NCI-H2196 (cell line): ENCODE measurements around the gene SLFN12L.
"Not testable (repeated sequence)": the region's sequence is repeated elsewhere in the genome, so short reads cannot be mapped to it uniquely, and the experiment has no call there.

ENCODE experiments used
- DNase-seq: peaks from one replicate; lab custom pipeline; 2025; ENCODE audit not compliant: unreplicated experiment; lab: John Stamatoyannopoulos, UW

The SLFN12L gene

DNA sequence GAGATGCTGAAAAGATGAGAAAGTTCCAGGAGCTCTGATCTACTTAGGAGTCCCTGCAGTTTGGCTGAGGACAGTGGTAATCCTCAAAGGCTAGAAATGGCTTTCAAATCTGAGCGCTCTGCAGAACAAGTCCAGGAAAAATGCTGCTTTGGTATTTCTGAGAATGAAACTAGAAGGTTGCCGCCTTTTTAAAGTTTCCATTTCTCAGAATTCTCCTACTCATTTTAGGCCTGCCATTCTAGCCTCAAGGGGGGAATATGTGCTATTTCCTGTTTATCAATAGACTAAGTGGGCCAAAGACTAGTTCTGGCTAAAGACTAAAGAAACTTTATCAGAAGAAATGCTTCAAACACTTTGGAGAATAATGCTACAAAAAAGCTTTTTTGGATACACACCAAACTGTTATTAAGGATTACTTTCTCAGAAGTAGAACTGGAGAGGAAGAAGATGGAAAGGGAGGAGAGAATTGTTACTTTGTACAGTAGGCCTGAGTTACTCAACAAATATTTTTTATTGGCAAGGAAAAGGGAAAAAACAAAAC lies at the start of gene SLFN12L:
TSS of gene SLFN12L (minus strand) at position 78 of the 541 bp plus-strand sequence. CDS start 15,314 bp downstream, outside the sequence.
- no peak for DNase-seq

DNA sequence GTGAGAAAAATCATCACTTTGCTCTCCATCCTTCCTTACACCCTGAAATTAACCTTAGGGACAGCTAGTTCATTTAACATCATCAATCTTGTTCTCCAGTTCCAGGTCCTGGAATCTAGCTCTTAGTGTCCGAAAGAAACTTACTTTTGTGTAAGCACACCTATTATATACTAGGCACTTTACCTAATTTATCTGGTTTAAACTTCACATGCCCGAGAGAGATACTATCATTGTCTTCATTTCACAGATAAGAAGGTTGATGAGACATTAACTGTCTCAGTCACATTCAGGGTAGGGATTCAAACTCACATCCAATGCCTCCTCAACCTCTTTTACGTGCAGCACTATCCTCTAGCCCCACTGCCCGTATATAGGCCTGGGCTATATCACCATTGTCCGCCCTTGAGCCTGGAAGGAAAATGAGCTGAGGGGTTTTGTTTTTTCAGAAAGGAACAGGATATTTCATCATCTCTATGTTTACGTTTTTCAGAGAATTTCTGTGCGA lies 49.1 kb upstream of the SLFN12L start:
- no peak for DNase-seq

DNA sequence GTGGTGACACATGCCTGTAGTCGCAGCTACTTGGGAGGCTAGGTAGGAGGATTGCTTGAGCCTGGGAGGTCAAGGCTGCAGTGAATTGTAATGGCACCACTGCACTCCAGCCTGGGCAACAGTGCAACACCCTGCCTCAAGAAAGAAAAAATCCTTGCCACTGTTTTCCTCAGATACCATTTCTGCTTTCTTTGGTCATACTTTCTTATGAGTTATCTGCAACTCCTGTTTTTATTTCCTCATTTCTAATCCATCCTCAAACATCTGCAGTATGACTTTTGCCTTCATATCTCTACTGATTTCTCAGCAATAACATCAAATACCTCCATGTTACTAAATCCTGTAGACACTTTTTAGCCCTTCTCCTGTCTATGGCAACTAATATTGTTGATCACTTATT lies 46.6 kb upstream of the SLFN12L start:
- DNase-seq, result no peak

DNA sequence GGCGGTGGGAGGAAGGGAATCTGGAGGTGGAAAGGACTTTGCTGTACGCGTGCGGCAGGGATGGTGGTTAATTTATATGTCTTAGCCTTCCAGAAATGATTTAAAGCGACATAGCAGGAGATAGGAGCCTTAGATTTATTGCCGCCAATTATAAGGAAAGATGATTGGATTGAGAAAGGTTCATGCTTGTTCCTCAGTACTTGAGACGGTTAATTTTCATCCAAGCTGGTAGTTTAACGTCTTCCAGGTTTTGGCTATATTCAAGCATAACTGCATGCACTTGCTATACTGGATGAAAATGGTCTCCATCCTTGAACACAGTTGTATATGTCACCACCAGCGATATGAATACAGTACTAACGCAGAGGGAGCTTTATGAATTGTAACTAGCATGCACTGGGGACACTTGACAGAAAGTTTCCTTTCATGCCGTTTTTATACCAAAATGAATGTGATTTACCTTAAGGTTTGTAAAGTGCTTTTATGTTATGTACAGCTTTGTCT lies 41.5 kb upstream of the SLFN12L start:
- no peak for DNase-seq

DNA sequence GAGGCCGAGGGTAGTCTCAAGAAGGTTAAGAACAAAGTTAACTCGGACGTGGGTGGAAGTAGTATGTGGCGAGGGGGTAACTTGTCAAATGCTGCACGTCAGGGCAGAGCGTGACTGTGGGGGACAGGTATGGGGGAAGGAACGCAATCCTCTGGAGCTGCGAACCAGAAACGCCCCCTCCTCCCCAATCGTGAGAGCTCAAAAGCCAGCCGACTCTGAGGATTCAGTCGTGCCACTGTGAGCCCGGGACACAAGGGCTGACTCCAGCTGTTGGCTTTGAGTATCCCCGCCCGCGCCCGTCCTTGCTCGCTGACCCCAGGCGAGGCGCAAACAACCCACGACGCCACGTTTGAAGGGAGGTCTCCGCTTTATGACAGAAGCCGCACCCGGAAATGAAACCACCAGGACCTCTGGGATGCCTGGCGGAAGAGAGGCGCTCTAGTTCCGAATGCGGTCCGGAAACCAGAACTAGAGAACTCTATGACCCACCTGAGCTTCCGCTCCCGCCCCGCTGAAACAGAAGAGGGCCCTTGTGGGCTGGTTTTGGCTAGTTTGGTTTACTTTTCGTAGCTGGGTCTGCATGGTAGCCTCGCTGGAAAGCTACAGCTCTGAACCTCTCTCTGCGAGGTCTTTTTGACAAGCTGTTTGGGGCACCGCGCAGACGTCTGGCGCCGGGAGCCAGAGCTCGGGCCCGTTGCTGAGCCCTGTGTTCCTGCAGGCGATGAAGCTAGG lies 40.9 kb upstream of the SLFN12L start, which contains the start of gene PEX12:
TSS of gene PEX12 (minus strand) at position 375 of the 732 bp plus-strand sequence. CDS start 550 bp downstream, outside the sequence.
- DNase-seq, result peak; percentile 55

DNA sequence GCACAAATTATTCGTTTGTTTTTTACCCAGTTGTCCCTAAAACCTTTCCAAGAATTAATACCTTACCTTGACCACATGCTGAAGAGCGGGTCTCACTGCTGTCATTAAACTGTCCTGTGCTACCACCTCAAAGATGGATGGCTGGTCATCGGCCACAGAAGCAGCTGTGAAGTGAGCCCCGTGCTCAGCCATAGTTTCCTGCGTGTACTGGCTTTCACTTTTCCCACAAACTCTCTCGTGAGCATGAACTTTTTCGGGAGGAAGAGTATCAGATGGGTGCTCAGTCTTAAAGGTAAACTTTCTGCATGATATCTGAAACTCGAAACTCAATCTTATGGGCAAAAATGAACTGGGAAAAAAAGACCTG lies 40.3 kb upstream of the SLFN12L start:
- no peak for DNase-seq

DNA sequence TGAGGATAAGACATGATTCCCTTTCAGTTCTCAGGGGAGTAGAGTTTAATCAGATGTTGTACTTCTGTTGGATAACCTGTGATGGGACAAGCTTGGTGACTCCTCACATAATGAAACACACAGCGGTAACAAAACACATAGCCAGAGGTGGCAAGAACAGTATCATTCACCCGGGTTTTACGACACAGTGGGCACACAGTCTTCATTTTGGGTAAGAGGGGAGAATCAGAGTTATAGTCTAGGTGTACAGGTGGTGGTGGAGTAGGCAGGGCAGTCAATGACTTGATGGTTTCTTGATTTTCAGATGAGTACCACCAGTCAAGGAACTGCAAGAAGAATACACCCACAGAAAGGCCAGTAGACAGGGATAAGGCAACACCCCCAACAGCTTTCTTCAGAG lies 38.3 kb upstream of the SLFN12L start:
- no peak for DNase-seq

DNA sequence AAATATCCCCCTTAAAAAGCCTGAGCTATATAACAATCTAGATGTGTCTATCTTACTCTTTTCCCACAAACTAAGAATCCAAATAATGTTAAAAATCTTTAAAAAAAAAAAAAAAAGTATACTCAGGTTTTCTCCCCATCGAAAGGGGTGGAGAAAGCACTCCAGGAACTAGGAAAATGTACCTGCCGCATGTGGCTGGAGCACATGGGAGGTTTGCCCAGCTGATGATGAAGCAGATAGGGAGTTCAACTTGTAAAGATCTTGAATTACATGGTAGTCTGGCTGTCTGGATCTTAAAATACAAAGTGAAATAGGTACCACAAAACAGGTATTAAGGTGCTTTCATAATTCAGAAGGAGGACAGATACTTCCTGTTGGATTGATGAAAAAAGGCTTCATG lies 31.9 kb upstream of the SLFN12L start:
- no peak for DNase-seq

DNA sequence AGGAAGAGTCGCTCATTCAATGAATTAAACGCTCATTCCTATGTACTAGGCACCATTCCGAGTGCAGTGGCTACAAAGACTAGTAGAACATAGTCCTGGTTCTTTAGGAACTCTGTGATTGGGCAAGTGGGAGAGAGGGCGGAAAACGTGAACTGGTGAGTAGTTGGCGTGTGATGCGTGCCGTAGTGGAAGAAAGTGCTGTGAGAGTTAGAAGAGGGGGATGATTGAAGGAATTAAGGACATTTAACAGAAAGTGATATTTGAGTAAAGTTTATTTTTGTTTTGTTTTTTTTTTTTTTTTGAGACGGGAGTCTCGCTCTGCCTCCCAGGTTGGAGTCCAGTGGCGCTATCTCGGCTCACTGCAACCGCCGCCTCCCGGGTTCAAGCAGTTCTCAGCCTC lies 31.1 kb upstream of the SLFN12L start:
- no peak for DNase-seq

DNA sequence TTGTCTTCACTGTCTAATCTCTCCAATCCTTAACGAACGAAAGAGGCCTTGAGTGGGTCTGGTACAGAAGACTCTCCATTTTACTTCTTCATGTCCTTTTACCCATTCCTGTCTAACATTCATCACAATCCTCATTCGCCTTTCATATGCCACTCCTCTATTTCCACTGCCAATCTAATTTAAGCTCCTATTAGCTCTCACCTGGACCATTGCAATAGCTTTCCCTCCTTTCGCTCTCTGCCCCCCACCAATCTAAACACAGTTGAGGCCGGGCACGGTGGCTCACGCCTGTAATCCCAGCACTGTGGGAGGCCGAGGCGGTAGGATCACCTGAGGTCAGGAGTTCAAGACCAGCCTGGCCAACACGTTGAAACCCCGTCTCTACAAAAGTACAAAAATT lies 29.5 kb upstream of the SLFN12L start:
- no peak for DNase-seq

DNA sequence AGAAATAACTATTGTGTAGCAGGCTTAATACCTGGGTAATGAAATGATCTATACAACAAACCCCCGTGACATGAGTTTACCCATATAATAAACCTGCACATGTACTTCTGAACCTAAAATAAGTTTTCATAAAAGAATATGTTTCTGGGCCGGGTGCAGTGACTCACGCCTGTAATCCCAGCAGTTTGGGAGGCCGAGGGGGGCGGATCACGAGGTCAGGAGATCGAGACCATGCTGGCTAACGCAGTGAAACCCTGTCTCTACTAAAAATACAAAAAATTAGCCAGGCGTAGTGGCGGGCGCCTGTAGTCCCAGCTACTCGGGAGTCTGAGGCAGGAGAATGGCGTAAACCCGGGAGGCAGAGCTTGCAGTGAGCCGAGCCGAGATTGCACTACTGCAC lies 25.7 kb upstream of the SLFN12L start:
- DNase-seq, result not testable (repeated sequence)

DNA sequence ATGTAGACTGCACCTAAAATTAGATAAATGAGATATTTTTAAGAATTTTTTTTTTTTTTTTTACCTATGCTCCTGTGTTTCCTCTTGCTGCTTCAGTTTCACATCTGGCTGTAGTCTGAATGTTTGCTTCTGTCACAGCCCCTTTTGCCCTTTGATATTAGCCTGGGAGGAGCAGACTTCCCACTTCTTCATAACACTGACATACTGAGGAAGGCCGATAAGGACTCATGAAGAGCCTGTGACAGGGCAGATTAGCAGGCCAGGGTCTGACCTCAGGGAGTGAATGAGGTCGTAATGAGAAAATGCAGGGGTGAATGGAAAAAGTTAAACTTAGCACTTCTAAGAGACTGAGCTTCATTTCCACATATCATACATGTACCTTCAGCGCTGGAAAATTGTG lies 23.2 kb upstream of the SLFN12L start, which contains the start of gene SLFN14:
TSS of gene SLFN14 (minus strand) at position 117 of the 400 bp plus-strand sequence. CDS start 2,757 bp downstream, outside the sequence.
- no peak for DNase-seq

DNA sequence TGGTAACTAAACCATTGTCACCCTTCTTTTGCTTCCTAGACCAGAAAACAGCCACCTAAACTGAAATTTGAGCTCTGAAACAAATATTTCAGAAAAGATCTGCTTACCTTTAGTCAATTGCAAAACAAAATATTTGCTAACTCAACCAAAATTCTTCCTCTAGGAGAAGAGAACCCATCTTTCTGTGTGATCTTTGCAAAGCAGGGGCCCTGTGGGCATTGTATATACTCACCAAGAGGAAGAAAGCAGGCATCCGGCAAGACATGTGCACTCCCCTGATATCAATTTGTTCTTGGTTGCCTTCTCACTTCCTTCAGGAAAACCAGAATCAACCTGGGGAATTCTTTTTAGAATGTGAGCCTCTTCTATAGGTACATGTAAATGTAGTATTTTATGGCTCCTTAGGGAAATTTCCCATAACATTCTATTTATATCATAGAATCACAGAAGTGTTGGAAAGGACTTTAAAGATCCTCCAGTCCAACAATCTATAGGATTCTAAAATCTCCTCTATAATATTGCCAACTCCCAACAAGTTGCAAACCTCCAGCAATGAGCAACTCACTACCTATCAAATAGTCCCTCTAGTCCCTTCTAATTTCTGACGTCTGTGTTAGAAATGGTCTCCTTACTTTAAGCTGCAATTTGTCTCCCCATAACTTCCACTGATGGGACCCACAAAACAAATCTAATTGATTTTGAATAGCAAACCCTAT lies 22.2 kb upstream of the SLFN12L start:
- no peak for DNase-seq

DNA sequence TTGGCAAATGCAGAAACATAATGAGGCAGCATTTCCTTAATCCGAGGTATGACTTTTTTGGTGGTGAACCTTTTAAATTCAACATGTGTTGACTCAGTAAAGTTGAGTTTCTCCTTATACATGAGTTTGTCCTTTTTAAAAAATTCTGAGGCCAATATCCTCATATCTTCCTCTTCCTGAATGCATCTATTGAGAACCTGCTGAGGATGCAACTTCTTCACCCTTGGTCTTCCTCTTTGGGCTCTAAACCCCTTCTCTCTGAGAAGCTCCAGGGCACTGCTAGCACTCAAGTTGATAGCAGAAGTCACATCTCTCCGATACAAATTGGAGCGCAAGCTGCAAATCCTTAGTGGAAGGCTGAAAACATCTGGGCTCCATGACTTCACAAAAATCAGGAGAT lies 19.9 kb upstream of the SLFN12L start:
- DNase-seq, result no peak

DNA sequence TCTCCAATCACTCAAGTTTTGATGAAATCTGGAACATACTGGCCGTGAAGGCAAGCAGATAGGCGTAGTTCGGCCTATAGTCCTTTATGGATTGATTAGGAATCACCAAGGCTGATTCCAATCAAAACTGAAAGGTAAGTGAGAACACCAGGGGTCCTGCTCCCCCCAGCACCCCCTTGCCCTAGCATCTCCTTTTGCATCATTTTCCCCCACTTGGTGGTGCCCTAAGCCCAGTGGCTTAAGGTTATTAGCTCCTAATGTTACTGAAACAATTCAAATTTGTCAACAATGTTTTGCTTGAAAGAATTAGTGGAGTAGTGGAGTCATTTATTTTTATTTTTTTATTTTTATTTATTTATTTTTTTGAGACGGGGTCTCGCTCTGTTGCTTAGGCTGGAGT lies 18.2 kb upstream of the SLFN12L start:
- DNase-seq, result no peak

DNA sequence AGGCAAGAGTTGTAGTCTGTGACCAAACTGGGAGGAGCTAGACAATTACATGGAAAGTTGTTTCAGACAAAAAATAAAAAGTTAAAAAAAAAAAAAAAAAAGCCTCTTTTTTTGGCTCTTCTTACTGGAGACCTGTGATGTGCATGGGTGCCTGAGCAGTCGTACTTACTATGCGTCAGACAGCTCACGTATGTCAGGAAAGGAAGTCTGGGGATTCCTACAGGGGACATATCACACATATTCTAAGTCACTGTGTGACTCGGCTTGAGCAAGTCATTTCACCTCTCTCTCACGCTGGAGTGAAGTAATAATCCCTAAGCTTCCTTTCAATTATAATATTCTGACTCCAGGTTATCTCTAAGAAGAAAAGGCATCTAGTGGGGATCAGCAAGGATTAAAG lies 17.2 kb upstream of the SLFN12L start:
- no peak for DNase-seq

DNA sequence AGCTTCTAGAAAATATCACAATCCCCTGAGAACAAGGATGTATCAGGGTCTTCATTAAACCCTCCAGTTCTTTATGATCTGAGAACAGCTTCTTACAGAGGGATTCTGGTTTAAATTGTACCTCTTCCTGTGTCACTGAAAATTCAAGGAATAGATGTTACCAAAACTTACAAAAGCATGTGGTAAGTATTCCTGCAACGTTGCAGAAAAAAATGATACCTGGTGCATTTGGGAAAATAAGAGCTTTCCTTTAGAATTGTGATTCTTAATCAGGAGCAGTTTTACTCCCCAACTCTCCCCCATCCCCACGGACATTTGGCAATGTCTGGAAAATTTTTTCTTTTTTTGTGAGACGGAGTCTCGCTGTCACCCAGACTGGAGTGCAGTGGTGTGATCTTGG lies 15.8 kb upstream of the SLFN12L start:
- no peak for DNase-seq

DNA sequence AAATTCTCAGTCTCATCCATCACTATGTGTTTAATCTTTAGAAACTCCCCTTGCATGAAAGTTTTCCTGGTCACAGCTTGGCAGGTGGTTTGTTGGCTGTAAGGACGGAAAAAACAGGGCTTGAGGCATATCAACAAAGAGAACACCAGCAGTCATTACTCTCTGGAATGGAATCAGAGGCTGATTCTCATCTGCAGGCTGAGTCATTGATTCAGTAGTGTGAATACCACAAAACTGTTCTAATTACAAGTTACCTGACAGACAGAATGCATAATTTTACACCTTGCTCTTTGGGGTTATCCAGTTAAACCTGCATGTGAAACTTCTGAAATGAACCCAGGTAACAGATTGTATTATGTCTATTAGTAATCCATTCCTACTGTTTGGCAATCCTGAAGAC lies 11.5 kb upstream of the SLFN12L start:
- DNase-seq, result no peak

DNA sequence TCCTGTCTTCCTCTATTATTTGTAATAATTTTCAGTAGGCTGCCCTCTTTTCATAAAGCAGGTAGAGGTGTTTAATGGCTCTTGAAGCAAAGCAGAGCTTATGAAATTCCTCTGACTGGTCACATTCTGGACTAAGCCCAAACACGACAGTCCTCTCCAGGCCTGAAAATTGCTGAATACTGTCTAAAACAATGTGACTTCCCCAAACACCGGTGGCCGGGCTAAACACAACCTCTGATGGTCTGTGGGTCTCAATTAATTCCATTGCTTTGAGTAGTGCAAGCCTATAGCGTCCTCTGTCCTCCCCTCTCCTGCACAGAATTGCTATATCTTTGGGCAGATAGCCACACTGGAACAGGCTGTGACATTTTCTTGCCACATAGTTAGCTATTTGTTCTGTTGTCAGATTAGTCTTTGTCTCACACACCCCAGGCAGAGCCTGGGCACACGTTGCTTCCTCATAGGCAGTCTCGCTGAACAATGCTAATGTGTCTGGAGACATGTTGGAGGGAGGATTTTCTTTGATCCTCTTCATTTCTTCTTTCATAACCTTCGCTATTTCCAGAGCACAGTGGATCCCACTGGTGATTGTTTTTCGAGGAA lies 10.8 kb upstream of the SLFN12L start:
- DNase-seq, result no peak

DNA sequence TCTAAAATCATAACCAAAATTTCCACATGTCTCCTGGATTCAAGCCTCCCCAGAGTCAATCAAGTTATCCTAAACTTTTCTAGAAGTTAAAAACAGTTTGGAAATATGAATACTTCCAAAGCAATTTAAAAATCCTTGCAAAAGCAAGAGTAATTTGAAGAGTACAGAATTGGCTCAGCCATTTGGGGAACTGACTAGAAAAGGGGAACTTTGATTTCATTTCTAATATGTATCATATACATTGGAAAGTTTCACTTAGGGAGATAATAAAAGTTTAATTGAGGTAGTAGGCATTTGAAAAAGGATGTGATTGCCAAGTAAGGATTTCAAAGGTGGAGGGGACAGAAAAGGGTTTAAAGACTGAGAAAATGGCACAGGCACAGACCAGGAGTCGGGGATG lies 9.0 kb upstream of the SLFN12L start:
- no peak for DNase-seq

DNA sequence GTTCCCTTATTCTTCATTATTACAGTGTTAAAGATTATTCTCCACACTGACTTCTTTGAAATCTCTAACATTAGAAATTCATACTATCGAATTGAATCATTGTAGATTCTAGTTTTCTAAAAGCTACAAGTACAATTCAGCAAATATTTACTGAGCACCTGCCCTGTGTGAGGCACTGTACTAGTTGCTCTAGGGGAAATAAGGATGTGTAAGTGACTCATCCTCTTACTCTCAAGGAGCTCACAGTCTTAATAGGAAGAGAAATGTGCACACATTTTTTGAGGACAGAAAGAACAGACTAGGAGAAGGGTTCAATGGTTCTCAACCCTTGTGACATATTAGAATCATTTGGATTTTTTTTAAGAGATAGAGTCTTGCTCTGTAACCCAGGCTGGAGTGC lies 7.7 kb upstream of the SLFN12L start:
- DNase-seq, result no peak
